B cell (primary cell): ENCODE results near the gene TENT5C. TPM values are rescaled to one million over a fixed set of nuclear protein-coding genes. Genes with fewer than 3 reads are reported as not detected.

Experiments used
- ATAC-seq: fragments of 200-7000 bp; cut with Tn5 transposase; one replicate; pipeline ENCODE4 v1.10.0; 2021; ENCODE audit warnings: low read depth, mild to moderate bottlenecking, moderate number of reproducible peaks, moderate library complexity
- CTCF ChIA-PET: fragments of 350-600 bp; sonication (Branson Sonifier 250); formaldehyde crosslinking; loops from one replicate; lab custom pipeline; 2021; ENCODE audit warnings: antibody characterized with exemption, inconsistent platforms; lab: Charles Lee
- POLR2A ChIA-PET: fragments of 350-600 bp; sonication (Branson Sonifier 250); formaldehyde crosslinking; loops from one replicate; lab custom pipeline; 2021; ENCODE audit warnings: antibody characterized with exemption; lab: Charles Lee
- DNase-seq: peaks from one replicate; pipeline ENCODE4 v3.0.0; 2013
- H2AFZ ChIP-seq: 2 replicates; pipeline ENCODE4 v1.6.1; 2012; ENCODE audit warnings: mild to moderate bottlenecking, low read depth, low read length; ENCODE audit not compliant: insufficient read depth, poor library complexity, severe bottlenecking
- H3K27ac ChIP-seq, 2 donors: 1 replicate in 1 of 2; 2 replicates in 1 of 2; pipeline ENCODE4 v1.5.1; 2012 to 2013; ENCODE audit warnings: low read length in 2 of 2, mild to moderate bottlenecking in 2 of 2, moderate library complexity in 1 of 2
- H3K27me3 ChIP-seq, 4 experiments: fragments of 200-600 bp in 1 of 4; sonication (generic) in 1 of 4; replicated peaks in 1 of 4; 1 replicate in 2 of 4; 2 replicates in 2 of 4; pipeline versions ENCODE4 v1.6.1 to v1.7.0; 2013 to 2016; ENCODE audit warnings: low read length in 3 of 4, mild to moderate bottlenecking in 2 of 4, mixed read lengths in 1 of 4, moderate library complexity in 1 of 4; ENCODE audit not compliant: insufficient read depth in 4 of 4, control insufficient read depth in 3 of 4; ENCODE audit errors: control extremely low read depth in 1 of 4
- H3K36me3 ChIP-seq, 2 experiments: replicated peaks in 1 of 2; 1 replicate in 1 of 2; 2 replicates in 1 of 2; pipeline versions ENCODE4 v1.6.1 to v1.7.1; 2013; ENCODE audit warnings: low read length in 1 of 2; ENCODE audit not compliant: insufficient read depth in 2 of 2, control insufficient read depth in 1 of 2; ENCODE audit errors: control extremely low read depth in 1 of 2, extremely low read depth in 1 of 2
- H3K4me1 ChIP-seq, 2 donors: fragments of 200-600 bp in 1 of 2; sonication (generic) in 1 of 2; 1 replicate in 1 of 2; 2 replicates in 1 of 2; pipeline versions ENCODE4 v1.5.1 to v1.6.1; 2013 to 2017; ENCODE audit warnings: low read length in 2 of 2; ENCODE audit not compliant: control insufficient read depth in 2 of 2, insufficient read depth in 2 of 2
- H3K4me2 ChIP-seq: replicated peaks from 2 replicates; pipeline ENCODE3; 2012; ENCODE audit warnings: mild to moderate bottlenecking, low read depth, low read length; ENCODE audit not compliant: poor library complexity, severe bottlenecking
- H3K4me3 ChIP-seq, 5 experiments: fragments of 200-600 bp in 1 of 5; sonication (generic) in 1 of 5; 1 replicate in 3 of 5; 2 replicates in 2 of 5; pipeline versions ENCODE4 v1.5.1 to v1.7.0; 2011 to 2016; ENCODE audit warnings: low read length in 4 of 5, mild to moderate bottlenecking in 4 of 5, low read depth in 2 of 5, control low read depth in 1 of 5, moderate library complexity in 1 of 5; ENCODE audit not compliant: insufficient read depth in 1 of 5; ENCODE audit errors: control extremely low read depth in 1 of 5, extremely low read depth in 1 of 5
- H3K79me2 ChIP-seq: fragments of 200-600 bp; sonication (generic); one replicate; pipeline ENCODE4 v1.6.0; 2016; ENCODE audit warnings: low read length; ENCODE audit not compliant: control insufficient read depth, insufficient read depth
- H3K9ac ChIP-seq: fragments of 200-600 bp; sonication (generic); 2 replicates; pipeline ENCODE4 v1.6.1; 2017; ENCODE audit warnings: mild to moderate bottlenecking, low read length, moderate library complexity
- H3K9me3 ChIP-seq, 3 donors: one replicate each; pipeline versions ENCODE4 v1.6.1 to v1.7.1; 2013; ENCODE audit warnings: low read length in 2 of 3; ENCODE audit not compliant: control insufficient read depth in 2 of 3, insufficient read depth in 1 of 3; ENCODE audit errors: control extremely low read depth in 1 of 3
- H4K20me1 ChIP-seq: 2 replicates; pipeline ENCODE4 v1.6.0; 2012; ENCODE audit warnings: mild to moderate bottlenecking, low read length; ENCODE audit not compliant: insufficient read depth, control insufficient read depth, poor library complexity, severe bottlenecking
- H3K27ac Mint-ChIP-seq: one replicate; pipeline ENCODE4 v1.8.0; 2021; ENCODE audit warnings: mixed read lengths
- H3K27me3 Mint-ChIP-seq: one replicate; pipeline ENCODE4 v1.8.0; 2021; ENCODE audit warnings: mixed read lengths
- H3K4me1 Mint-ChIP-seq: one replicate; pipeline ENCODE4 v1.8.0; 2021; ENCODE audit warnings: mixed read lengths
- H3K4me3 Mint-ChIP-seq: one replicate; pipeline ENCODE4 v1.8.0; 2021; ENCODE audit warnings: mixed read lengths
- H3K9me3 Mint-ChIP-seq: one replicate; pipeline ENCODE4 v1.8.0; 2022; ENCODE audit warnings: mixed read lengths; ENCODE audit not compliant: insufficient read depth
- EZH2 ChIP-seq: IDR thresholded peaks from 2 replicates; pipeline ENCODE4 v1.6.1; 2012; ENCODE audit warnings: borderline replicate concordance, low read depth, mild to moderate bottlenecking, moderate library complexity, low read length; ENCODE audit not compliant: insufficient read depth, poor library complexity, severe bottlenecking
- WGBS: methylation state at CpG from one replicate; pipeline ENCODE4 v1.1.5; 2013; ENCODE audit warnings: missing lambda C conversion rate; ENCODE audit not compliant: insufficient coverage; 5-methylcytosine and 5-hydroxymethylcytosine counted together
- intact Hi-C: fragments of 100-400 bp; cut with micrococcal nuclease; formaldehyde crosslinking; loops from one replicate; pipeline ENCODE4 v1.10.0; 2022
- polyA plus RNA-seq: library from polyadenylated mRNA; depleted of rRNA; stranded (reverse); fragments of >200 nt; gene quantifications from 2 replicates; pipeline ENCODE4 v1.2.3, GENCODE V29; 2012
- total RNA-seq, 2 donors: library from RNA; stranded (reverse); fragments of 120-200 nt in 1 of 2; gene quantifications; 1 replicate in 1 of 2; 2 replicates in 1 of 2; pipeline versions ENCODE4 v1.2.3 to v1.2.4, GENCODE V29; 2013 to 2022
- TF ChIP-seq, protein P1 (sequence below): fragments of 200-600 bp; IDR thresholded peaks from one replicate; pipeline ENCODE4 v1.8.0; 2022; ENCODE audit warnings: antibody characterized with exemption, mild to moderate bottlenecking

Gene TENT5C
- total and polyA plus RNA-seq, 2 donors (not counting 1 experiment from before 2014, with no cell fraction given) = 65.4 to 112 TPM

DNA sequence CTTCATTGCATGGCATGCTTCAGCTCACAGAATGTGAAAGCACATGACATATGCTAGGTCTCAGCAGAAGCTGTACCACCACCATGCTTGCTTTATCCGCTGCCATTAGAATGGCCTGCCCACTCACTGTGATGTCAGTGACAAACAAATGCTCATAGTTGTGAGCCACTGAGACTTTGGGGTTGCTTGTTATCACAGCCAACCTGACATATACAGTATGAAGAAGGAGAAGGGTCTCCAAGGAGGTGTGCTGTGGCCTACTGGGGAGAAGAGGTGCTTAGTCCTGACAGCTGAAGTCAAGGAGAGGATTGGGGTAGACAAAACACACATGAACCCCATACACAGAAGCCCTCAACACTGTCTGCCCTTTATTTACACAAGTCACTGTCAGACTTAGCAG is 19.5 kb upstream of the TENT5C start:
- no peaks in the 10 kb centered on the region for H4K20me1 ChIP-seq
- H3K9ac ChIP-seq = no peak overlapping the region
- H3K9me3 ChIP-seq = peaks cover 0 to 3% (median 0%) of the 10 kb centered on the region in 3 donors
- no peaks in the 10 kb centered on the region for H3K79me2 ChIP-seq
- CTCF ChIA-PET = no interaction called here
- Mint-ChIP-seq H3K9me3 (no peaks in the 10 kb centered on the region), H3K4me3 (no peak overlapping the region), H3K27ac (no peak overlapping the region), H3K27me3 (peaks cover 5% of the 10 kb centered on the region), H3K4me1 (no peaks in the 10 kb centered on the region)
- H3K36me3 ChIP-seq = no peaks in the 10 kb centered on the region
- no peaks in the 10 kb centered on the region for H3K4me1 ChIP-seq
- peaks cover 0 to 3% (median 0%) of the 10 kb centered on the region in 4 experiments for H3K27me3 ChIP-seq
- DNase-seq (no peak), ATAC-seq (no peak)
- H3K4me2 ChIP-seq = no peak overlapping the region
- no peak overlapping the region for H3K4me3 ChIP-seq
- no peak for TF ChIP-seq EZH2
- TF ChIP-seq, protein P1, sequence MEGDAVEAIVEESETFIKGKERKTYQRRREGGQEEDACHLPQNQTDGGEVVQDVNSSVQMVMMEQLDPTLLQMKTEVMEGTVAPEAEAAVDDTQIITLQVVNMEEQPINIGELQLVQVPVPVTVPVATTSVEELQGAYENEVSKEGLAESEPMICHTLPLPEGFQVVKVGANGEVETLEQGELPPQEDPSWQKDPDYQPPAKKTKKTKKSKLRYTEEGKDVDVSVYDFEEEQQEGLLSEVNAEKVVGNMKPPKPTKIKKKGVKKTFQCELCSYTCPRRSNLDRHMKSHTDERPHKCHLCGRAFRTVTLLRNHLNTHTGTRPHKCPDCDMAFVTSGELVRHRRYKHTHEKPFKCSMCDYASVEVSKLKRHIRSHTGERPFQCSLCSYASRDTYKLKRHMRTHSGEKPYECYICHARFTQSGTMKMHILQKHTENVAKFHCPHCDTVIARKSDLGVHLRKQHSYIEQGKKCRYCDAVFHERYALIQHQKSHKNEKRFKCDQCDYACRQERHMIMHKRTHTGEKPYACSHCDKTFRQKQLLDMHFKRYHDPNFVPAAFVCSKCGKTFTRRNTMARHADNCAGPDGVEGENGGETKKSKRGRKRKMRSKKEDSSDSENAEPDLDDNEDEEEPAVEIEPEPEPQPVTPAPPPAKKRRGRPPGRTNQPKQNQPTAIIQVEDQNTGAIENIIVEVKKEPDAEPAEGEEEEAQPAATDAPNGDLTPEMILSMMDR = no peak
- H3K27ac ChIP-seq = no peak overlapping the region
- POLR2A ChIA-PET = no interaction called here
- H2AFZ ChIP-seq = no peak overlapping the region
- 100% methylated on average over 1 of the region's 1 CpG for WGBS
- intact Hi-C loops = no loop called here

DNA sequence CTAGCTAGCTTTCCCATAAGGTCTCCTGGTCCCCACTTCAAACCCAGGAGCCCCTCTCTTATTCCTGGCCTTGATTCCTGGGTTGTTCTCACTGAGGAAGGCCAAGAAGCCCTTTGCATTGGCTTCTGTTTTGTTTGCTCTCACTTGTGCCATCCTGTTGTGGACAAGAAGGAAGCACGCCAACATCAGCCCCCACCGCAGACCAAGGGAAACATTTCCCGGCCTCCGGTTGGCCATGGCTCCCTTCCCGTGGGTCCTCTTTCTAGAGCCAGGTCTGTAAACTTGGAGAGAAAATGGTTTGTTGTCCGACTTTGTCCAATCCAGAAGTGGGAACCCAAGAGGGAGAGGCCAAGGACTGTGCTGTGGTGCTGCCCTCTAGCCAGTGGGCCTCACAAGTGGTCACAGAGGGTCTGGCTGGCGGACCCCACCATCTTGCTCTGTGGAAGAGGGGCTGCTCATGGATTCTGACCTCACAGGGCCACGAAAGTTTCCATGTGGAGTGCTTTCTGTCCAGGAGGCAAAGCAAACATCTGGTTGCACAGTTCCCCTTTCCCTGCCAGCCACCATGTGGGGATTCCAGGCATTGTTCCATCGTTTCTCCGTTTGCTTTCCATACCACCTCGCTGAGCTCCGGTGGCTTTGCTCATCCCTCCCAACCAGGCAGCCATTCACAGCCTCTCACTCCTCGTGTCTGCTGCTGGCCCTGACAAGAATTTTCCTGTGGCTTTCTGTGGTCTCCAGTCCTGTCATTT is 18.9 kb upstream of the TENT5C start:
- H3K9ac ChIP-seq = no peak overlapping the region

More for the DNA sequence above, 18.9 kb upstream of the TENT5C start:
- Mint-ChIP-seq H3K4me1 (no peaks in the 10 kb centered on the region), H3K27me3 (peaks cover 5% of the 10 kb centered on the region), H3K27ac (no peak overlapping the region), H3K4me3 (no peak overlapping the region), H3K9me3 (no peaks in the 10 kb centered on the region)
- peaks cover 0 to 3% (median 0%) of the 10 kb centered on the region in 4 experiments for H3K27me3 ChIP-seq
- no peaks in the 10 kb centered on the region for H3K79me2 ChIP-seq
- H2AFZ ChIP-seq = no peak overlapping the region
- TF ChIP-seq EZH2 = no peak
- TF ChIP-seq, protein P1 = no peak
- DNase-seq = no peak
- ATAC-seq = no peak
- peaks cover 0 to 3% (median 0%) of the 10 kb centered on the region in 3 donors for H3K9me3 ChIP-seq
- POLR2A ChIA-PET = no interaction called here
- H3K36me3 ChIP-seq = no peaks in the 10 kb centered on the region
- H3K4me2 ChIP-seq = no peak overlapping the region
- no peaks in the 10 kb centered on the region for H4K20me1 ChIP-seq
- no peak overlapping the region for H3K27ac ChIP-seq
- H3K4me1 ChIP-seq = no peaks in the 10 kb centered on the region
- 86% methylated on average over 13 of the region's 13 CpGs for WGBS
- CTCF ChIA-PET = no interaction called here
- intact Hi-C loops = no loop called here
- no peak overlapping the region for H3K4me3 ChIP-seq
